ENCODE results near the gene BCAR1.
A peak's percentile ranks its signal among the peaks of the same experiment; 100 is the strongest.
"Not testable (repeated sequence)": the region's sequence is repeated elsewhere in the genome, so short reads cannot be mapped to it uniquely, and the experiment has no call there.

The BCAR1 gene

GRCh38 chr16:75286389-75286788, 35.0 kb upstream of the BCAR1 start:
- Histone ChIP-seq H3K4me3 (ENCODE audit: low read depth, low read length) (no peak overlapping the region), H3K9ac (ENCODE audit: low read depth, low read length) (no peak overlapping the region), H3K9me3 (ENCODE audit: control insufficient read depth, insufficient read depth, low read length) (no peaks in the 10 kb centered on the region), H3K4me1 (ENCODE audit: control insufficient read depth, insufficient read depth, low read length) (no peaks in the 10 kb centered on the region), H3K27me3 (ENCODE audit: control insufficient read depth, insufficient read depth, low read length) (no peaks in the 10 kb centered on the region), H3K27ac (ENCODE audit: low read depth, low read length) (no peak overlapping the region), H3K36me3 (ENCODE audit: control insufficient read depth, insufficient read depth, low read length) (peaks cover 12% of the 10 kb centered on the region)

GRCh38 chr16:75282466-75283281, 31.2 kb upstream of the BCAR1 start:
- Histone ChIP-seq H3K4me1 (ENCODE audit: control insufficient read depth, insufficient read depth, low read length) (no peaks in the 10 kb centered on the region), H3K4me3 (ENCODE audit: low read depth, low read length) (no peak overlapping the region), H3K9ac (ENCODE audit: low read depth, low read length) (no peak overlapping the region), H3K36me3 (ENCODE audit: control insufficient read depth, insufficient read depth, low read length) (no peaks in the 10 kb centered on the region), H3K27me3 (ENCODE audit: control insufficient read depth, insufficient read depth, low read length) (no peaks in the 10 kb centered on the region), H3K9me3 (ENCODE audit: control insufficient read depth, insufficient read depth, low read length) (no peaks in the 10 kb centered on the region), H3K27ac (ENCODE audit: low read depth, low read length) (no peak overlapping the region)

- no peak overlapping the region for H3K27ac ChIP-seq (ENCODE audit: low read depth, low read length)
- H3K4me3 ChIP-seq (ENCODE audit: low read depth, low read length) = no peak overlapping the region
- no peaks in the 10 kb centered on the region for H3K9me3 ChIP-seq (ENCODE audit: control insufficient read depth, insufficient read depth, low read length)
- no peaks in the 10 kb centered on the region for H3K36me3 ChIP-seq (ENCODE audit: control insufficient read depth, insufficient read depth, low read length)
- no peaks in the 10 kb centered on the region for H3K27me3 ChIP-seq (ENCODE audit: control insufficient read depth, insufficient read depth, low read length)
- H3K9ac ChIP-seq (ENCODE audit: low read depth, low read length) = no peak overlapping the region
- H3K4me1 ChIP-seq (ENCODE audit: control insufficient read depth, insufficient read depth, low read length) = no peaks in the 10 kb centered on the region
These were observed 30.4 kb upstream of the BCAR1 start for GRCh38 chr16:75281826-75282225.

GRCh38 chr16:75281009-75281408, 29.6 kb upstream of the BCAR1 start:
- H3K9me3 ChIP-seq (ENCODE audit: control insufficient read depth, insufficient read depth, low read length); H3K36me3 ChIP-seq (ENCODE audit: control insufficient read depth, insufficient read depth, low read length); H3K4me1 ChIP-seq (ENCODE audit: control insufficient read depth, insufficient read depth, low read length); H3K9ac ChIP-seq (ENCODE audit: low read depth, low read length); H3K4me3 ChIP-seq (ENCODE audit: low read depth, low read length); H3K27me3 ChIP-seq (ENCODE audit: control insufficient read depth, insufficient read depth, low read length); H3K27ac ChIP-seq (ENCODE audit: low read depth, low read length): not testable (repeated sequence)

- H3K9me3 ChIP-seq (ENCODE audit: control insufficient read depth, insufficient read depth, low read length) = no peaks in the 10 kb centered on the region
- no peak overlapping the region for H3K4me3 ChIP-seq (ENCODE audit: low read depth, low read length)
- no peaks in the 10 kb centered on the region for H3K27me3 ChIP-seq (ENCODE audit: control insufficient read depth, insufficient read depth, low read length)
- H3K36me3 ChIP-seq (ENCODE audit: control insufficient read depth, insufficient read depth, low read length) = no peaks in the 10 kb centered on the region
- no peaks in the 10 kb centered on the region for H3K4me1 ChIP-seq (ENCODE audit: control insufficient read depth, insufficient read depth, low read length)
- H3K9ac ChIP-seq (ENCODE audit: low read depth, low read length) = no peak overlapping the region
- H3K27ac ChIP-seq (ENCODE audit: low read depth, low read length) = no peak overlapping the region
These were observed 28.9 kb upstream of the BCAR1 start for GRCh38 chr16:75280331-75280804.

GRCh38 chr16:75279305-75279704, 27.9 kb upstream of the BCAR1 start:
- Histone ChIP-seq H3K9me3 (ENCODE audit: control insufficient read depth, insufficient read depth, low read length) (no peaks in the 10 kb centered on the region), H3K36me3 (ENCODE audit: control insufficient read depth, insufficient read depth, low read length) (no peaks in the 10 kb centered on the region), H3K9ac (ENCODE audit: low read depth, low read length) (no peak overlapping the region), H3K27ac (ENCODE audit: low read depth, low read length) (no peak overlapping the region), H3K4me1 (ENCODE audit: control insufficient read depth, insufficient read depth, low read length) (no peaks in the 10 kb centered on the region), H3K27me3 (ENCODE audit: control insufficient read depth, insufficient read depth, low read length) (no peaks in the 10 kb centered on the region), H3K4me3 (ENCODE audit: low read depth, low read length) (no peak overlapping the region)

GRCh38 chr16:75273054-75273925, 21.9 kb upstream of the BCAR1 start:
- H3K27me3 ChIP-seq (ENCODE audit: control insufficient read depth, insufficient read depth, low read length) = no peaks in the 10 kb centered on the region
- H3K4me3 ChIP-seq (ENCODE audit: low read depth, low read length) = no peak overlapping the region
- H3K9me3 ChIP-seq (ENCODE audit: control insufficient read depth, insufficient read depth, low read length) = no peaks in the 10 kb centered on the region
- H3K27ac ChIP-seq (ENCODE audit: low read depth, low read length) = peak overlapping the region; percentile 6
- no peaks in the 10 kb centered on the region for H3K36me3 ChIP-seq (ENCODE audit: control insufficient read depth, insufficient read depth, low read length)
- H3K9ac ChIP-seq (ENCODE audit: low read depth, low read length) = no peak overlapping the region
- H3K4me1 ChIP-seq (ENCODE audit: control insufficient read depth, insufficient read depth, low read length) = no peaks in the 10 kb centered on the region

- not testable (repeated sequence) for H3K36me3 ChIP-seq (ENCODE audit: control insufficient read depth, insufficient read depth, low read length); H3K4me3 ChIP-seq (ENCODE audit: low read depth, low read length); H3K27ac ChIP-seq (ENCODE audit: low read depth, low read length); H3K27me3 ChIP-seq (ENCODE audit: control insufficient read depth, insufficient read depth, low read length); H3K9me3 ChIP-seq (ENCODE audit: control insufficient read depth, insufficient read depth, low read length); H3K4me1 ChIP-seq (ENCODE audit: control insufficient read depth, insufficient read depth, low read length); H3K9ac ChIP-seq (ENCODE audit: low read depth, low read length)
These were observed 21.2 kb upstream of the BCAR1 start for GRCh38 chr16:75272629-75273028.

GRCh38 chr16:75272097-75272551, 20.7 kb upstream of the BCAR1 start:
- no peaks in the 10 kb centered on the region for H3K4me1 ChIP-seq (ENCODE audit: control insufficient read depth, insufficient read depth, low read length)
- no peak overlapping the region for H3K27ac ChIP-seq (ENCODE audit: low read depth, low read length)
- H3K9ac ChIP-seq (ENCODE audit: low read depth, low read length) = no peak overlapping the region
- H3K9me3 ChIP-seq (ENCODE audit: control insufficient read depth, insufficient read depth, low read length) = no peaks in the 10 kb centered on the region
- H3K36me3 ChIP-seq (ENCODE audit: control insufficient read depth, insufficient read depth, low read length) = no peaks in the 10 kb centered on the region
- H3K4me3 ChIP-seq (ENCODE audit: low read depth, low read length) = no peak overlapping the region
- H3K27me3 ChIP-seq (ENCODE audit: control insufficient read depth, insufficient read depth, low read length) = no peaks in the 10 kb centered on the region

GRCh38 chr16:75271441-75272096, 20.1 kb upstream of the BCAR1 start:
- Histone ChIP-seq H3K9me3 (ENCODE audit: control insufficient read depth, insufficient read depth, low read length) (no peaks in the 10 kb centered on the region), H3K4me1 (ENCODE audit: control insufficient read depth, insufficient read depth, low read length) (no peaks in the 10 kb centered on the region), H3K9ac (ENCODE audit: low read depth, low read length) (no peak overlapping the region), H3K36me3 (ENCODE audit: control insufficient read depth, insufficient read depth, low read length) (no peaks in the 10 kb centered on the region), H3K4me3 (ENCODE audit: low read depth, low read length) (no peak overlapping the region), H3K27ac (ENCODE audit: low read depth, low read length) (no peak overlapping the region), H3K27me3 (ENCODE audit: control insufficient read depth, insufficient read depth, low read length) (no peaks in the 10 kb centered on the region)
